ENCODE results near the gene TMEM117. TPM values are rescaled to one million over a fixed set of nuclear protein-coding genes. Genes with fewer than 3 reads are reported as not detected.

The TMEM117 gene
- total RNA-seq, 1 donor from 2014 or later, result 3.8 TPM

- TF ChIP-seq CTCF (conservative IDR thresholded peaks at IDR 0.05; ENCODE audit: low read depth, low read length), result no peak
- no peak for DNase-seq (ENCODE audit: low read depth)
- no peak overlapping the region for H3K4me3 ChIP-seq (ENCODE audit: low read depth, low read length)
These were observed 11.6 kb upstream of the TMEM117 start for GRCh38 chr12:43824207-43824775.

- DNase-seq (ENCODE audit: low read depth), result peak; percentile 77
- no peak for TF ChIP-seq CTCF (conservative IDR thresholded peaks at IDR 0.05; ENCODE audit: low read depth, low read length)
- no peak overlapping the region for H3K4me3 ChIP-seq (ENCODE audit: low read depth, low read length)
These were observed 9.2 kb upstream of the TMEM117 start for GRCh38 chr12:43826681-43827080.

GRCh38 chr12:43827093-43827492 lies 8.8 kb upstream of the TMEM117 start:
- no peak for TF ChIP-seq CTCF (conservative IDR thresholded peaks at IDR 0.05; ENCODE audit: low read depth, low read length)
- DNase-seq (ENCODE audit: low read depth), result no peak
- no peak overlapping the region for H3K4me3 ChIP-seq (ENCODE audit: low read depth, low read length)

GRCh38 chr12:43832463-43833168 lies 3.3 kb upstream of the TMEM117 start:
- H3K4me3 ChIP-seq (ENCODE audit: low read depth, low read length), result no peak overlapping the region
- DNase-seq (ENCODE audit: low read depth), result no peak
- TF ChIP-seq CTCF (conservative IDR thresholded peaks at IDR 0.05; ENCODE audit: low read depth, low read length), result no peak

- DNase-seq (ENCODE audit: low read depth), result no peak
- TF ChIP-seq CTCF (conservative IDR thresholded peaks at IDR 0.05; ENCODE audit: low read depth, low read length), result no peak
- peak overlapping the region; percentile 80 for H3K4me3 ChIP-seq (ENCODE audit: low read depth, low read length)
These were observed 621 bp upstream of the TMEM117 start for GRCh38 chr12:43835264-43835655.

GRCh38 chr12:43836475-43836989 lies 651 bp downstream of the TMEM117 start:
- no peak for TF ChIP-seq CTCF (conservative IDR thresholded peaks at IDR 0.05; ENCODE audit: low read depth, low read length)
- DNase-seq (ENCODE audit: low read depth), result no peak
- peak overlapping the region; percentile 80 for H3K4me3 ChIP-seq (ENCODE audit: low read depth, low read length)

- TF ChIP-seq CTCF (conservative IDR thresholded peaks at IDR 0.05; ENCODE audit: low read depth, low read length), result no peak
- DNase-seq (ENCODE audit: low read depth), result no peak
These were observed 4.5 kb downstream of the TMEM117 start for GRCh38 chr12:43840338-43840737.

More at GRCh38 chr12:43840338-43840737, 4.5 kb downstream of the TMEM117 start:
- H3K4me3 ChIP-seq (ENCODE audit: low read depth, low read length), result no peak overlapping the region
